ENCODE data around the gene CPAMD8. TPM values are rescaled to one million over a fixed set of nuclear protein-coding genes. Genes with fewer than 3 reads are reported as not detected.

CPAMD8 gene
- total and polyA plus RNA-seq, 9 of the 15 experiments (the other 6 are each of a cell fraction or from before 2014, with no cell fraction given), result 0.20 to 2.1 (median 1.3) TPM

GRCh38 chr19:16887353-16888265, 139.0 kb downstream of the CPAMD8 start (continued):
- TF ChIP-seq, protein P1, sequence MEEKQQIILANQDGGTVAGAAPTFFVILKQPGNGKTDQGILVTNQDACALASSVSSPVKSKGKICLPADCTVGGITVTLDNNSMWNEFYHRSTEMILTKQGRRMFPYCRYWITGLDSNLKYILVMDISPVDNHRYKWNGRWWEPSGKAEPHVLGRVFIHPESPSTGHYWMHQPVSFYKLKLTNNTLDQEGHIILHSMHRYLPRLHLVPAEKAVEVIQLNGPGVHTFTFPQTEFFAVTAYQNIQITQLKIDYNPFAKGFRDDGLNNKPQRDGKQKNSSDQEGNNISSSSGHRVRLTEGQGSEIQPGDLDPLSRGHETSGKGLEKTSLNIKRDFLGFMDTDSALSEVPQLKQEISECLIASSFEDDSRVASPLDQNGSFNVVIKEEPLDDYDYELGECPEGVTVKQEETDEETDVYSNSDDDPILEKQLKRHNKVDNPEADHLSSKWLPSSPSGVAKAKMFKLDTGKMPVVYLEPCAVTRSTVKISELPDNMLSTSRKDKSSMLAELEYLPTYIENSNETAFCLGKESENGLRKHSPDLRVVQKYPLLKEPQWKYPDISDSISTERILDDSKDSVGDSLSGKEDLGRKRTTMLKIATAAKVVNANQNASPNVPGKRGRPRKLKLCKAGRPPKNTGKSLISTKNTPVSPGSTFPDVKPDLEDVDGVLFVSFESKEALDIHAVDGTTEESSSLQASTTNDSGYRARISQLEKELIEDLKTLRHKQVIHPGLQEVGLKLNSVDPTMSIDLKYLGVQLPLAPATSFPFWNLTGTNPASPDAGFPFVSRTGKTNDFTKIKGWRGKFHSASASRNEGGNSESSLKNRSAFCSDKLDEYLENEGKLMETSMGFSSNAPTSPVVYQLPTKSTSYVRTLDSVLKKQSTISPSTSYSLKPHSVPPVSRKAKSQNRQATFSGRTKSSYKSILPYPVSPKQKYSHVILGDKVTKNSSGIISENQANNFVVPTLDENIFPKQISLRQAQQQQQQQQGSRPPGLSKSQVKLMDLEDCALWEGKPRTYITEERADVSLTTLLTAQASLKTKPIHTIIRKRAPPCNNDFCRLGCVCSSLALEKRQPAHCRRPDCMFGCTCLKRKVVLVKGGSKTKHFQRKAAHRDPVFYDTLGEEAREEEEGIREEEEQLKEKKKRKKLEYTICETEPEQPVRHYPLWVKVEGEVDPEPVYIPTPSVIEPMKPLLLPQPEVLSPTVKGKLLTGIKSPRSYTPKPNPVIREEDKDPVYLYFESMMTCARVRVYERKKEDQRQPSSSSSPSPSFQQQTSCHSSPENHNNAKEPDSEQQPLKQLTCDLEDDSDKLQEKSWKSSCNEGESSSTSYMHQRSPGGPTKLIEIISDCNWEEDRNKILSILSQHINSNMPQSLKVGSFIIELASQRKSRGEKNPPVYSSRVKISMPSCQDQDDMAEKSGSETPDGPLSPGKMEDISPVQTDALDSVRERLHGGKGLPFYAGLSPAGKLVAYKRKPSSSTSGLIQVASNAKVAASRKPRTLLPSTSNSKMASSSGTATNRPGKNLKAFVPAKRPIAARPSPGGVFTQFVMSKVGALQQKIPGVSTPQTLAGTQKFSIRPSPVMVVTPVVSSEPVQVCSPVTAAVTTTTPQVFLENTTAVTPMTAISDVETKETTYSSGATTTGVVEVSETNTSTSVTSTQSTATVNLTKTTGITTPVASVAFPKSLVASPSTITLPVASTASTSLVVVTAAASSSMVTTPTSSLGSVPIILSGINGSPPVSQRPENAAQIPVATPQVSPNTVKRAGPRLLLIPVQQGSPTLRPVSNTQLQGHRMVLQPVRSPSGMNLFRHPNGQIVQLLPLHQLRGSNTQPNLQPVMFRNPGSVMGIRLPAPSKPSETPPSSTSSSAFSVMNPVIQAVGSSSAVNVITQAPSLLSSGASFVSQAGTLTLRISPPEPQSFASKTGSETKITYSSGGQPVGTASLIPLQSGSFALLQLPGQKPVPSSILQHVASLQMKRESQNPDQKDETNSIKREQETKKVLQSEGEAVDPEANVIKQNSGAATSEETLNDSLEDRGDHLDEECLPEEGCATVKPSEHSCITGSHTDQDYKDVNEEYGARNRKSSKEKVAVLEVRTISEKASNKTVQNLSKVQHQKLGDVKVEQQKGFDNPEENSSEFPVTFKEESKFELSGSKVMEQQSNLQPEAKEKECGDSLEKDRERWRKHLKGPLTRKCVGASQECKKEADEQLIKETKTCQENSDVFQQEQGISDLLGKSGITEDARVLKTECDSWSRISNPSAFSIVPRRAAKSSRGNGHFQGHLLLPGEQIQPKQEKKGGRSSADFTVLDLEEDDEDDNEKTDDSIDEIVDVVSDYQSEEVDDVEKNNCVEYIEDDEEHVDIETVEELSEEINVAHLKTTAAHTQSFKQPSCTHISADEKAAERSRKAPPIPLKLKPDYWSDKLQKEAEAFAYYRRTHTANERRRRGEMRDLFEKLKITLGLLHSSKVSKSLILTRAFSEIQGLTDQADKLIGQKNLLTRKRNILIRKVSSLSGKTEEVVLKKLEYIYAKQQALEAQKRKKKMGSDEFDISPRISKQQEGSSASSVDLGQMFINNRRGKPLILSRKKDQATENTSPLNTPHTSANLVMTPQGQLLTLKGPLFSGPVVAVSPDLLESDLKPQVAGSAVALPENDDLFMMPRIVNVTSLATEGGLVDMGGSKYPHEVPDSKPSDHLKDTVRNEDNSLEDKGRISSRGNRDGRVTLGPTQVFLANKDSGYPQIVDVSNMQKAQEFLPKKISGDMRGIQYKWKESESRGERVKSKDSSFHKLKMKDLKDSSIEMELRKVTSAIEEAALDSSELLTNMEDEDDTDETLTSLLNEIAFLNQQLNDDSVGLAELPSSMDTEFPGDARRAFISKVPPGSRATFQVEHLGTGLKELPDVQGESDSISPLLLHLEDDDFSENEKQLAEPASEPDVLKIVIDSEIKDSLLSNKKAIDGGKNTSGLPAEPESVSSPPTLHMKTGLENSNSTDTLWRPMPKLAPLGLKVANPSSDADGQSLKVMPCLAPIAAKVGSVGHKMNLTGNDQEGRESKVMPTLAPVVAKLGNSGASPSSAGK (IDR thresholded peaks at IDR 0.05), result peak; percentile 13; the same call in 1 of the 2 replicates
- no peak for TF ChIP-seq BHLHE40 (IDR thresholded peaks at IDR 0.05; ENCODE audit: low read length)
- no peak for TF ChIP-seq ZNF586 (CRISPR knock-in tag; conservative IDR thresholded peaks at IDR 0.05)
- TF ChIP-seq, protein P2, sequence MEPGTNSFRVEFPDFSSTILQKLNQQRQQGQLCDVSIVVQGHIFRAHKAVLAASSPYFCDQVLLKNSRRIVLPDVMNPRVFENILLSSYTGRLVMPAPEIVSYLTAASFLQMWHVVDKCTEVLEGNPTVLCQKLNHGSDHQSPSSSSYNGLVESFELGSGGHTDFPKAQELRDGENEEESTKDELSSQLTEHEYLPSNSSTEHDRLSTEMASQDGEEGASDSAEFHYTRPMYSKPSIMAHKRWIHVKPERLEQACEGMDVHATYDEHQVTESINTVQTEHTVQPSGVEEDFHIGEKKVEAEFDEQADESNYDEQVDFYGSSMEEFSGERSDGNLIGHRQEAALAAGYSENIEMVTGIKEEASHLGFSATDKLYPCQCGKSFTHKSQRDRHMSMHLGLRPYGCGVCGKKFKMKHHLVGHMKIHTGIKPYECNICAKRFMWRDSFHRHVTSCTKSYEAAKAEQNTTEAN (CRISPR knock-in tag; IDR thresholded peaks at IDR 0.05), result no peak
- TF ChIP-seq ELF1 (tag; IDR thresholded peaks at IDR 0.05), result peak; percentile 36; the same call in 1 of the 2 replicates
